ENCODE data around the gene GMPR2.

The GMPR2 gene

GRCh38 chr14:24255438-24255837, 22.7 kb downstream of the GMPR2 start:
- no peak for DNase-seq

GRCh38 chr14:24255931-24256711, 23.4 kb downstream of the GMPR2 start:
- DNase-seq, result no peak

- no peak for DNase-seq
Measured at GRCh38 chr14:24256960-24257359, 24.2 kb downstream of the GMPR2 start.

- no peak for DNase-seq
Measured at GRCh38 chr14:24258119-24258518, 25.4 kb downstream of the GMPR2 start.

- no peak for DNase-seq
Measured at GRCh38 chr14:24258548-24259265, 26.0 kb downstream of the GMPR2 start.

- no peak for DNase-seq
Measured at GRCh38 chr14:24259282-24260025, 26.7 kb downstream of the GMPR2 start.

- DNase-seq, result no peak
Measured at GRCh38 chr14:24260026-24260779, 27.5 kb downstream of the GMPR2 start.

- no peak for DNase-seq
Measured at GRCh38 chr14:24260780-24261157, 28.0 kb downstream of the GMPR2 start.

- DNase-seq, result no peak
Measured at GRCh38 chr14:24261256-24261968, 28.7 kb downstream of the GMPR2 start.

GRCh38 chr14:24261969-24262327, 29.2 kb downstream of the GMPR2 start:
- no peak for DNase-seq

GRCh38 chr14:24262821-24263733, 30.3 kb downstream of the GMPR2 start, which contains the start of gene TGM1:
TSS of gene TGM1 (minus strand) at chr14:24263177. CDS start at chr14:24262352, 825 bp downstream.
- no peak for DNase-seq

GRCh38 chr14:24263848-24264247, 31.1 kb downstream of the GMPR2 start:
- no peak for DNase-seq

GRCh38 chr14:24264298-24264697, 31.6 kb downstream of the GMPR2 start:
- DNase-seq, result no peak

- DNase-seq, result no peak
Measured at GRCh38 chr14:24266344-24267244, 33.9 kb downstream of the GMPR2 start.

GRCh38 chr14:24267516-24267915, 34.8 kb downstream of the GMPR2 start:
- no peak for DNase-seq

- no peak for DNase-seq
Measured at GRCh38 chr14:24268225-24268624, 35.5 kb downstream of the GMPR2 start.

- no peak for DNase-seq
Measured at GRCh38 chr14:24269368-24269767, 36.6 kb downstream of the GMPR2 start.

GRCh38 chr14:24269910-24270536, 37.3 kb downstream of the GMPR2 start:
- no peak for DNase-seq

- no peak for DNase-seq
Measured at GRCh38 chr14:24270537-24271133, 37.9 kb downstream of the GMPR2 start.

Data from activated CD4-positive, CD25-positive, alpha-beta regulatory T cell (primary cell).